Kidney capillary endothelial cell (primary cell): ENCODE data around the gene NDUFC1.
"Not testable (repeated sequence)": the region's sequence is repeated elsewhere in the genome, so short reads cannot be mapped to it uniquely, and the experiment has no call there.

ENCODE experiments used
- DNase-seq: peaks from one replicate; pipeline ENCODE4 v3.0.0-alpha.2; 2018; ENCODE audit warnings: low spot score

Gene NDUFC1

DNA sequence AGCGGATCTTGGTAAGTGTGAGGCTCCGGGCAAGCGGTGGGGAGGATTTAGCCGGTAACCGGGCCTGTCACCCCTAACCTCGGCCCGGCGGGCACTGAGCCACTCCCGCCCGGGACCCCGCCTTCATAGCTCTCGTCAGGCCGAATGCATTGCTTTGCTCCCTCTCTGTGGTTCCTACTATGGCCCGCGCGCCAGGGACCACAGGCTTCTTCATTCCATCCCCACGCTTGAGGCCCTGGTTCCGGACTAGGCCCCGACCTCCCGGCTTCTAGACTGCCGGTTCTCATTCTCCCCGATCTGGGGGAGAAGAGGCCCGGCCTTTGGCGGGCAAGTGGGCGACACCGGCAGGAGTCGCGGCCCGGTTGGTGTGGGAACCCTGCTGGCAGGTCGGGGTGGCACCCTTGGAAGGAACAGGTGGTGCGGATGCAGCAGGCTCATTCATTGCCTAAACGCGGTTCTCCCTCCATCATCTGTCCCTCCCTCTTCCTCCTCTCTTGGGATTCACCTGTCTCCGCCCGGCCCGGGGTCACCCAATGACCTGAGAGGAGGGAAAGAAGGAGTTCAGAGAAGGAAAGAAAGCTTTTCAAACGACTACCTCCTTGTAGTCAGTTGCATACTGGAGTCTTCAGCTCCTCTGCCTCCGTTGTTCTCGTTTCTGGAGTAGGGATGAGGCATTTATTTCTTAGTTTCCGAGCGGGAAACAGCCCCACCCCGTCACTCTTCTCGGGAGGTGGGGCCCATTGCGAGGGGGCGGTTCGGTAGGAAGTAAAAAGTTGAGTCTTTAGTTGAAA, at the start of gene NDUFC1:
Gene NDUFC1 (minus strand): TSS at position 657 of the 791 bp plus-strand sequence. CDS start 6,679 bp downstream, outside the sequence.
- DNase-seq, result peak; percentile 47

DNA sequence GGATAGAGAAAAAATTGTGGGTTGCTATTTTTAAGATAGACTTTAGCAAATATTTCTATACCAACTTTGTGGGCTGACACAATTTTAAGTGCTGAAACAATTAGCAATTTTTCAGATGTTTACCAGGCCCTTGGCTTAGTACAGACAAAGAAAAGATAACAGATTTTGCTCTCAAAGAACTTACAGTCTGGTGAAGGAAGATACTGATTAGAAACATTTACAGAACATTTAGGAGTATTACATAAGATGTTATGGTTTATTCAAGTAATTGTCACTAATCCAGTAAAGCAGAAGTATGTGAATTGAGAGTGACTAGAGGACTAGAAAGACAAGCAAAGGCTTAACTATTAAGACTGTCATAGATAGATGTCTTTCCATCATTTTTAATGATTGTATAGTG, 35.3 kb upstream of the NDUFC1 start:
- DNase-seq, result no peak

DNA sequence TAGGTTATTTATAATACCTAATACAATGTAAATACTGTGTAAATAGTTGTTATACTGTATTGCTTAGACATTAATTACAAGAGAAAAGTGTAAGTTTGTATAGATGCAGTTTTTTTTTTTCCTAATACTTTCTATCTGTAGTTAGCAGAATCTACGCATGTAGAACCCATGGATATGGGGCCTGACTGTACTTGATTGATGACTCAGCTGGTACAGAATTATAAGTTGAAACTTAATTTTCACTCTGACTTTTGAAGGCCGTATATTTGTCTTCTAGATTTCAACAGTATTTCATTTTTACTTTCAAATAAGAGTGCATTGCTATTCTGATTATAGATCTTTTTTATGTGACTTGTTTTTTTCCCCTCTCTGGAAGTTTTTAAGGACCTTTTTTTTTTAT, 30.8 kb upstream of the NDUFC1 start:
- no peak for DNase-seq

DNA sequence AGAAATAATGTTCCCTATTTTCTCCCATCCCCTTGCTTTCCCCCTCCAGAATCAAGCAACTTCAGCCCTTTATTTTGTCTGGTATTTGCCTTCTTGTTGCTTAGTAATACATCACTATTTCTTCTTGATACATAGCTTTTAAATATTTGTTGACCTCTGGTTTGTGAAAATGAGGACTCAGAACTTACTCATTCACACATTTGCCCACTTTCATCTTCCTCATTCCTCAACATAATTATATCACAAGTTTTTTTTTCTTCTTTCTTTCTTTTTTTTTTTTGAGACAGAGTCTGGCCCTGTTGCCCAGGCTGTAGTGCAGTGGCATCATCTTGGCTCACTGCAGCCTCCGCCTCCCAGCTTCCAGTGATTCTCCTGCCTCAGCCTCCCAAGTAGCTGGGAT, 28.9 kb upstream of the NDUFC1 start:
- no peak for DNase-seq

DNA sequence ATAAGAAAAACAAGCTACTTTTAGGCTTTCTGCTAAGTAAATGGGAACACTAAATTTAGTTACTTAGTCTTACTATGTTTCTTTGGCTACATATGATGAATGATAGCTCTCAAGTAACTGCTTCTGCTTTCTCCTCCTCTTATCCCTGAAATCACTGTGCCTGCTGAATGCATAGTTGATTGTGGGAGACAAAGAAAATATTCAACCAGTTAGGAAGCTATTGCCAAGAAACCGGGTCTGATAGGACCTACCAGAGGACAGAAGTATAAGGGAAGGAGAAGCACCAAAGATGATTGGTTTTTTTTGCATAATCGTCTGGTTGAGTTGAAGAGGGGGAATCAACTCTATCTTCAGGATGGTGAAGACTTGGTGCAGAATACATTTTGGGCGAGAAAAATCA, 28.0 kb upstream of the NDUFC1 start:
- DNase-seq, result no peak

DNA sequence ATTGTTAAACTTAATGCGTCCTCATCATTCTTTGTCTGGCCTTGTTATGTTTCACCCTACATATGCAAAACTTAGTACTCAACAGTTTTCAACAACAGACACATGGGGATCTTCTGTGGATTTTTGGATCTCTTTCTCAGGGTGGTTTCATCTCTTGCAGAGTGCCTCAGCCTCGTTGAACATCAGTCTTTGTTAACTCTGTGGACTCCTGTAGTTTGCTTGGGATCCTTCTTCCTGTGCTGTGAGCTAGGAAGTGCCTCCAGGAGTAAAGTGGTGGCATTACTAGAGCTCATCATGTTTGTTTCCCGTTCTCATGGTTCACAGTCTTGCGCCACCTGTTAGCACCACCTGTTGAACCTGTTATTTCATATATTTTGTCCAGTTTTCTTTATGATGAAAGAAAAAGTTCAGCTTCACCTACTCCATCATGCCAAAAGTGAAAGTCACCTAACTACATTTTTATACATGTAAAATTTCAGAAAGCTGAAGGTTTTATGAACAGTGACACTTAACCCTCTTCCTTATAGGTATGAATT, 27.5 kb upstream of the NDUFC1 start:
- no peak for DNase-seq

DNA sequence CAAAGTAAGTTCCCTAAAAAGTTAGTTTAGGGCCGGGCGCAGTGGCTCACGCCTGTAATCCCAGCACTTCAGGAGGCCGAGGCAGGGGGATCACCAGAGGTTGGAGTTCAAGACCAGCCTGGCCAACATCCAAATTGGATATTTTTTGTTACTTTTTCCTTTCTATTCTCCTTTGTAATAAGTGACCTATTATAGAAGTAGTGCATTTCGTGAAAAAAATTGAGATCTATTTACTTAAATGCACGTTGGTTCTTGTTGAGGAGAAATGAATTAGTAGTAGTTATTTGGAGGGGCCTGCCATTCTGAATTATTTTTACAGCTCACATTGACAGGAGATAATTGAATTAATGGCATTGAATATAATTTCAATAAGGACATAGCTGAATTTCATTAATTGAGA, 22.3 kb upstream of the NDUFC1 start:
- no peak for DNase-seq

DNA sequence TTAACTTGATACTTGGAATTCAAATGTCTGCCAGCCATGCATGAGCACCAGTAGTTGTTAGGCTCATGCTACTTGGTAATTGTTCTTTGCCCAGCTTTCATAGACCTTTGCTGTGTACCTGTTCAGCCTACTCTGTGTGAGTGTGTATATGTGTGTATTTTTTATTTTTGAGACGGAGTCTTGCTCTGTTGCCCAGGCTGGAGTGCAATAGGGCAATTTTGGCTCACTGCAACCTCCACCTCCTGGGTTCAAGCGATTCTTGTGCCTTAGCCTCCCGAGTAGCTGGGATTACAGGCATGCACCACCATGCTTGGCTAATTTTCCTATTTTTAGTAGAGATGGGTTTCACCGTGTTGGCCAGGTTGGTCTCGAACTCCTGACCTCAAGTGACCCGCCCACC, 20.3 kb upstream of the NDUFC1 start:
- not testable (repeated sequence) for DNase-seq

DNA sequence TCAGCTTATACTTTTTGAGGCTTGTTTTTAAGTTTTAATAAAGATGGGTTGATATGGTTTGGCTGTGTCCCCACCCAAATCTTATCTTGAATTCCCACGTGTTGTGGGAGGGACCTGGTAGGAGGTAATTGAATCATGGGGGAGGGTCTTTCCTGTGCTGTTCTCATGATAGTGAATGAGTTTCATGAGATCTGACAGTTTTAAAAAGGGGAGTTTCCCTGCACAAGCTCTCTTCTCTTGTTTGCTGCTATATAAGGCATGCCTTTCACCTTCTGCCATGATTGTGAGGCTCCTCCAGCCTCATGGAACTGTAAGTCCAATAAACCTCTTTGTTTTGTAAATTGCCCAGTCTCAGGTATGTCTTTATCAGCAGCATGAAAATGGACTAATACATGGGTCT, 19.8 kb upstream of the NDUFC1 start:
- not testable (repeated sequence) for DNase-seq

DNA sequence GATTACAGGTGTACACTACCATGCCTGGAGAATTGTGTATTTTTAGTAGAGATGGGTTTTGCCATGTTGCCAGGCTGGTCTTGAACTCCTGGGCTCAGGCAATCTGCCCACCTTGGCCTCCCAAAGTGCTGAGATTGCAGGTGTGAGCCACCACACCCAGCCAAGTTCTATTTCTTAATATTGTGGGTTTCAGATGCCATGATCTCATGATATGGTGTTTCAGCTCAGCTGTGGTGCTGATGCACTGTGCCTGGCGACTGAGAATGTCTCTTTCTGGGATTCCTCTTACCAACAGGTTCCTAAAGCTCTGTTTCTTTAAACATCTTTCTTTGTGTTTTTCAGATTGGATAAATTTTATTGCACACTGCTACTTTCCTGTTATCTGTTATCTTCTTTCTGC, 17.3 kb upstream of the NDUFC1 start:
- DNase-seq, result no peak

DNA sequence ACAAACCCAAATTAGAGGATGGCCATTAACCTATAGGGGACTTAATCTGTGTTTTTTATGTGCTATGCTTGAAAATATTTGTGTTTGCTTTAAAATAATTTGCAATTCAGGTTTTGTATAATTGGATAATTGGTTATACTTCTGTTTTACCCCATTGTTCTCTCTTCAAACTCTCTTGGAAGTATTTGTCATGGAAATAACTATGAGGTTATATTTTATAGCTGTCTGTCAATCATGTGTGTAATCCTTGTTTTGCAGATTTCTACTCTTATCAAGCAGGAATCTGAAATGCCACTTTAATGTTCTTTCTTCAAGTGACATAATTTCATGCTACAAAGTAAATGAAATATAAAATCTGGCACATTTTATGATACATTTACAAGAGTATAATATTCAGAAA, 15.4 kb upstream of the NDUFC1 start:
- DNase-seq, result no peak

DNA sequence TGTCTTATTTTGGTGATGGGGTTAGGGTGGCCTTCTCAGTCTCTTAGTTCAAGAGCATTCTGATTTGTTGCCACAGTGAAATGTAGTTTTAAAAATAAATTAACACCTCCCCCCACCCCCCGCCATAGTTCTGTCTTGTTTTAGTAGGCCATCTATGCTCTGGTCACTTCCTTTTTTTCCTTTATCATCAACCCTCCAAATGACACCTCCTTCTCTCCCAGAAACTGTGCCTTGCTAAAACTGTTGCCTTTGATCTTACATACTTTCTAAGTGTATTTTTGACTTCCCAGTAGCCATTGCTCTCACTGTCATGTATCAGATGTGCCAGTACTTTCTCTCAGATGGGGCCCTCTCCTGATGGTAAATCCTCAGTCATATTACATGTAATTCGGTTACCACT, 14.5 kb upstream of the NDUFC1 start:
- no peak for DNase-seq

DNA sequence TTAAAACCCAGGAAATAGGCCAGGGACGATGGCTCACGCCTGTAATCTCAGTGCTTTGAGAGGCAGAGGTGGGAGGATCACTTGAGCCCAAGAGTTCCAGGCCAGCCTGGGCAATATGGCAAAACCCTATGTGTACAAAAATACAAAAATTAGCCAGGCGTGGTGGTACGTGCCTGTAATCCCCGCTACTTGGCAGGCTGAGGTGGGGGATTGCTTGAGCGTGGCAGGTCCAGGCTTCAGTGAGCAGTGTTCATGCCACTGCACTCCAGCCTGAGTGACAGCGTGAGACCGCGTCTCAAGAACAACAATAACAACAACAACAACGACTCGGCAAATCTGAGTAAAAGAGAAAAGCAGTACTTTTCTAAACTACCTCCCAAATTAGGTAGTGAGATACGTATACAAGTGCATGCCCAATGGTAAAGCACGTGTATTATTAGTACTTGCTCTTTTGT, 13.0 kb upstream of the NDUFC1 start:
- DNase-seq, result no peak

DNA sequence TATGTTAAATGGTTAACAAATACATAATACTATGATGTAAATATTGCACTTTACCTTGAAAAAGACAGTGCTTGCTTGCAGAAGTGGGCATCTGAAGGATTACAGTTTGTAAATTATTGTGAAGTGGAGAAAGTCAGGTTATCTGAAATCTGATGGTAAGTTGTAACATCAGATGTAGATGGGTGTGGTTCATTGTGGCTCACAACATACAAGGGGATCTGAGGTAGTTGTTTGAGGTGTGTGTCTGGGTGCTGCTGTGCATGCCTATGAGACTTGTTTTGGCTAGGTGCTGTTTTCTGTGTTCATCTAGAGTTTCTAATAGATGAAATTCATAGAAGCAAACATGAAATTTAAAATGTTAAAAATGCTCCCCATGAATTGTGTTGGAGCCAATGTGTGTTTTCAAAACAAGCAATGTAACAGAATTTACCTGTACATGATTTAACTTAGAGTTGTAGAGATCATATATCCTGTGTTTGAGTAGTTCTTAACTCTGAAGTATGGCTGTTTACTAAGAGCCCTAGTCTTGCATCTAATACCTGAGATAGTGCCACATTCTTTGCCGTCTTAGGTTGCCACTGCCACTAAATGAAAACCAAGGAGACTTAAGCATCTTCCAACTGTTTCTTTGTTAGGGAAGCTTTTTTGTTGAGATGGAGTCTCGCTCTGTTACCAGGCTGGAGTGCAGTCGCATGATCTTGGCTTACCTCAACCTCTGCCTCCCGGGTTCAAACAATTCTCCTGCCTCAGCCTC, 11.9 kb upstream of the NDUFC1 start:
- DNase-seq, result no peak

DNA sequence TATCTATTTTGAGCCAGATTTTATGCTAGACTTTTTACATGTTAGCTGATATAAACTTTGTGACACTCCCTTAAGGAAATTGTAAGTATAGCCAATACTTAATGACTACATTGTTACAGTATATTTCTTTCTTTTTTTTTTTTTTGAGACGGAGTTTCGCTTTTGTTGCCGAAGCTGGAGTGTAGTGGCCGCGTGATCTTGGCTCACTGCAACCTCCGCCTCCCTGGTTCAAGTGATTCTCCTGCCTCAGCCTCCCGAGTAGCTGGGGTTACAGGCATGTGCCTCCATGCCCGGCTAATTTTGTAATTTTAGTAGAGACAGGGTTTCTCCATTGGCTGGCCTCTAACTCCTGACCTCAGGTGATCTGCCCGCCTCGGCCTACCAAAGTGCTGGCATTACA, 11.1 kb upstream of the NDUFC1 start:
- DNase-seq, result not testable (repeated sequence)

DNA sequence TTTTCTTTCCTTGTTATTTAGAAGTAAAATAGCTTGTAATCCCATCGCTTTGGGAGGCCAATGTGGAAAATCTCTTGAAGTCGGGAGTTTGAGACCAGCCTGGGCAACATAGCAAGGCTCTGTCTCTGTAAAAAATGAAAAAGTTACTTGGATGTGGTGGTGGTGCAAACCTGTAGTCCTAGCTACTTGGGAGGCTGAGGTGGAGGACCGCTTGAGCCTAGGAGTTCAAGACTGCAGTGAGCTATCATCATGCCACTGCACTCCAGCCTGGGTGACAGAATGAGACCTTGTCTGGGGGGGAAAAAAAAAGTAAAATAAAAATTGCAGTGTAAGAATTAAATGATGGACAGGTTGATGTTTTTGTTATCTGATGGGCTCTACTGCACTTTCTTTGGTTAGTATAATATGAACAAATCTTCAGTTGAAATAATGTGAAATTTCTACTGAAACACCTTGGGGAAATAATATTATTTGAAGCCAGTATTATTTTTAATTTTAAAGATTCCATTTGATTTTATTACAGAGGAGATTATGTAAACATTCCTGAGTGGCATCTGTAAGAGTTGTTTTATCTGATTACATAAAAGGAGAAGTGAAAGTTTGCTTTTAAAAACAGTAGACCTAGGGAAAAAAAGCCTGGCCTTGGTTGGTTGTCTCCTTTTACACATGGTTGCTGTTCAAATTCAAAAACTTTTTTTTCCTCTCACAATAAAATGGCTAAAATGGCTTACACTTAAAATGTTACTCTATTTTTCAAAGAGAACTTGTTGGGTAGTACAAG, 10.5 kb upstream of the NDUFC1 start:
- DNase-seq, result no peak

DNA sequence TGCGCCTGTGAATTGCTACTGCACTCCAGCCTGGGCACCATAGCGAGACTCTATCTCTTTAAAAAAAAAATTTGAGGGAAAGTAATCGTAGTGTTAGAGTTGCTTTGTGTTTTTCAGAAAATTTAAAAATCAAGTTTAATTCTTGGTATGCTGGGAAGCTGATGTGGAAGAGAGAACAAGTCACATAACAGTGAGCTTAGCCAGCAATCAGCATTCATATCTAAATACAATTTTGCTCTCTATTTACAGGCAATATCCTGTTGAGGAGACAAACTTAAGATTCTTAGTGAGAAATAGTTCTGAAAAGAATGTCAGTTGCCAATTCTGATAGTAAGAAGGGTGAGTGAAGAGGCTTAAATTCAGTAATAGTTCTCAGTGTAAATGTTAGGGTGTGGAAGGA, 9.6 kb upstream of the NDUFC1 start:
- no peak for DNase-seq

DNA sequence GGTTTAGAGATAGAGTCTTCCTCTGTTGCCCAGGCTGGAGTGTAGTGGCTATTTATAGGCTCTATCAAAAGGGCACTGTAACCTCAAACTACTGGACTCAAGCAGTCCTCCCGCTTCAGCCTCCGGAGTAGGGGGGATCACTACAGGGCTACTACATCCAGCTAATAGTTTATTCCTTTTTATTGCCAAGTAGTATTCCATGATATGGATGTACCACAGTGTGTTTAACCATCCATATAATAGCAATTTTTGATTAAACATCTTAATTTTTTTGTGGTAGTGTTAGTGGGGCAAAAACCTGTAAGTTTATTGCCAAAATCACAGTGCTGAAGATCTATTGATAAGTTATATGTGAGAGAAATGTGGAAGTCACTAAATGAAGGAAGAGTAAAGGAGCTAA, 2.6 kb upstream of the NDUFC1 start:
- no peak for DNase-seq

DNA sequence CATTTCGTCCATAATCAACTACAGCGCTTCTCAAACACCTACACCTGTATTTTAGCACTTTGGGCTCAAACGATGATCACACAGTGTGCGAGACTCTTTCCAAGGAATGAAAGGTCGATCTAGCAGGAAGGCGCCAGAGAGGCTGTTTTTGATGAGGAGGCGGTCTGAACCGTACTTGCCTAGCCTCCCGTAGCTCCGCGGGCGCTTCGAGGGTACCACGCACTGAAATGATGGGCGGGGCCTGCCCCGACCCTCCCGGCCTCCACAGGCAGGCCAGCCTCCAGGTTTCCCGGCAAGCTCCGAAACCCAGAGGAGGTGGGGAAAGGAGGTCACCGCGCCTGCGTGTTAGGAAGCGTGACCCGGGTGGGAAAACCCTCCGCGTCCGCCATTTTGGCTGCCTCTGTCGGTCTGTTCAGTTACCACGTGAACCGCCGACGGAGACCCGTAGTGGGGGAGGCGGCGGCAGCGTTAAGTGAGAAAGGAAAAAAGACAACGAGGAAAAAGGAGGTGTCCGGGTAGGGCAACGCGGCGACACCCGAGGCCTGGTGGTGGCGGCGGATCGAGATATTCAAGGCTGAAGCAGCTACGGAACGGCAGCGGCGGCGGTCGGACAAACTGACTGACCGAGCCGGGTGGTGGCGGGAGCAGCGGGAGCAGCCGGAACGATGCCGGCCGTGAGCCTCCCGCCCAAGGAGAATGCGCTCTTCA, 1.0 kb downstream of the NDUFC1 start, which contains the start of gene NAA15:
Gene NAA15 (plus strand): TSS at position 393 of the 708 bp plus-strand sequence. CDS start 273 bp downstream, at position 666.
- peak; percentile 97 for DNase-seq

DNA sequence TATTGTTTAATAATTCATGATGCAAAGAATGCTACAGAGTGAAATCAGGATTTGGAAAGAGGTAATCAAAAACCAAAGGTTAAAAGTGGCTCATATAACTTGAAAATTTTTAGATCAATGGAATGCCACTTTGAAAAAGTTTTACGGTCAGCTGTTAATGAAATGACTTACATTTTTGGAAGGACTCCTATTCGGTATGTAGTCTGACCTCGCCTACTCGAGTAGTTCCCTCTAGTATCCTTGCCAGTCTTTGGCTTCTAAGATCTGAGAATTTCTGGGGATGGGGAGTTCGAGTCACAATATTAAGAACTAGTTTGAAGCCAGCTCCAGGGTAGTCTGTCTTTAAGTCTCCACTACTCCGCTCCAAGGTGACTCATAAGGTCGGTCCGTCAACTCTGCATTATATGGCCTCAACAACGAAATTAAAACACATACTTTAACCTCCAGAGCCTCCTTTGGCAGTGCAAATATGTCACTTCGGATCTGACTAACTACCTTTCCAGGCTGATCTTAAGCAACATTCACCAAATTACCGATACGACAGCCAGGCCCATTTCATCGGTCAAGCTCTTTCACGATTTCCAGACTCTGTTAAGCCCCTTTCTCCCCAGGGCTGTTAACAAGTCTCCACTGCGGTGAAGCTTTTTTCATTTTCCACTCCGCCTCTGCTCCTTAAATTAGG, 1.7 kb downstream of the NDUFC1 start:
- peak; percentile 51 for DNase-seq

DNA sequence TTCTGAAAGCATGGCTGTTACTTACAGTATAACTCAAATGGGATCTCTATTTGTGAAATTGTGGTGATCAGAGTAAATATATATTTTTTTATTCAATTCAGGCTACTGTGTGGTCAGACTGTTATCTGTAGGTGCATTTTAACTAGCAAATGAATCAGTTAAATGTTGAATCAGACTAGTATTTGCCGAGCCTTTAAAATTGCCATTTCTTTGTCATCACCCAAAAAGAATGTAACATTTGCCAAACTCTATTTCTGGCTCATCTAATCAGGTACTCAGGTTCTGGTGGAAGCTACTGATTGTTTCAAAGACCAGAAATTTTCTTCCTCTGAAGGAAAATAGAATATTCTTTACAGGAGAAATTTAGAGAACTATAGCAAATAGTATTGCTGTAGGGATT, 2.7 kb downstream of the NDUFC1 start:
- no peak for DNase-seq
